Prostate gland (tissue), 2 donors: ENCODE data around the gene DCC.

Experiments used
- CTCF ChIP-seq, 4 experiments: fragments of 200-600 bp in 2 of 4; fragments of 450-650 bp in 2 of 4; sonication (generic) in 2 of 4; IDR thresholded peaks; 1 replicate in 3 of 4; 2 replicates in 1 of 4; pipeline ENCODE4 v1.5.1; 2016 to 2019; ENCODE audit warnings: antibody characterized with exemption in 4 of 4, mild to moderate bottlenecking in 2 of 4, moderate library complexity in 2 of 4
- POLR2A ChIP-seq: fragments of 450-650 bp; IDR thresholded peaks from one replicate; pipeline ENCODE4 v1.6.1; 2016; ENCODE audit warnings: antibody characterized with exemption, mild to moderate bottlenecking
- POLR2AphosphoS5 ChIP-seq: sonication (generic); formaldehyde crosslinking; IDR thresholded peaks from one replicate; pipeline ENCODE4 v1.6.1; 2017; ENCODE audit warnings: antibody characterized with exemption

DNA sequence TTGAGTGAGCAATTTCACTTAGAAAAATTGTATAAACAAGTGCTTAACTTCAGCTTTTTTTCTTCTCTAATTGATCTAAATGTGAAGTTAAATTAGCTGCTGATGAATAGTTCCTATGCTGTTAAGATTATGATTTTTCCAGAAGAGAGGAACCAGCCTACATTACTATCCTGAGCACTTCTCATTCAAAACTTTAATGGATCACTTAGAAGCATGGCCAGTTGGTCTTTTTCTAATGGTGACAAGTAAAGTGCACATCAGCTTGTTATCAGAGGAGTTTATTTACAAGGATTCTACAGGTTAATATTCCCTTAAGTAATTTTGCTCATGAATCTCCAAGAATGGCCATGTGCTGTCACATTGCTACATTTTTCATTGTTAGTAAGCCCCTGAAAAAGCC lies 37.1 kb downstream of the DCC start:
- no peak for TF ChIP-seq POLR2A
- TF ChIP-seq CTCF (IDR thresholded peaks at IDR 0.05) = no peak
- TF ChIP-seq POLR2AphosphoS5 = no peak
